GM18520 (cell line): ENCODE data around the gene LIN54.
A peak's percentile ranks its signal among the peaks of the same experiment; 100 is the strongest.

ENCODE experiments used
- ATAC-seq: cut with Tn5 transposase; IDR thresholded peaks from one replicate; pipeline ENCODE4 v1.9.1; 2021; ENCODE audit not compliant: unreplicated experiment

LIN54 gene

GRCh38 chr4:82896755-82897154 is 113.9 kb downstream of the LIN54 start:
- ATAC-seq, result no peak

GRCh38 chr4:82893942-82894341 is 116.7 kb downstream of the LIN54 start:
- no peak for ATAC-seq

- no peak for ATAC-seq
Observed at GRCh38 chr4:82892467-82892802, 118.2 kb downstream of the LIN54 start.

- ATAC-seq, result no peak
Observed at GRCh38 chr4:82891707-82892466, 118.7 kb downstream of the LIN54 start.

- peak; percentile 90 for ATAC-seq
Observed at GRCh38 chr4:82890901-82891706, 119.5 kb downstream of the LIN54 start, which contains the start of gene SEC31A. TSS of gene SEC31A (minus strand) at chr4:82891153. CDS start at chr4:82881936, 9,217 bp downstream.

GRCh38 chr4:82890528-82890900 is 120.1 kb downstream of the LIN54 start:
- ATAC-seq, result no peak

GRCh38 chr4:82889287-82889686 is 121.3 kb downstream of the LIN54 start:
- no peak for ATAC-seq

GRCh38 chr4:82886147-82886942 is 124.3 kb downstream of the LIN54 start:
- ATAC-seq, result no peak

- no peak for ATAC-seq
Observed at GRCh38 chr4:82885410-82885809, 125.2 kb downstream of the LIN54 start.
